ENCODE results near the gene UST. TPM values are rescaled to one million over a fixed set of nuclear protein-coding genes. Genes with fewer than 3 reads are reported as not detected.

Gene UST
- total RNA-seq, 2 experiments from 2014 or later = 1.9 to 3.7 TPM

GRCh38 chr6:148758492-148758891 lies 11.7 kb downstream of the UST start:
- Histone ChIP-seq H3K27ac (ENCODE audit: low read depth in 1 of 2, low read length in 2 of 2) (no peak overlapping the region), H3K36me3 (ENCODE audit: insufficient read depth, low read length) (no peaks in the 10 kb centered on the region), H3K9me3 (ENCODE audit: control insufficient read depth in 1 of 2, insufficient read depth in 1 of 2, low read length in 2 of 2) (no peaks in the 10 kb centered on the region), H3K4me3 (ENCODE audit: low read length) (no peak overlapping the region), H3K4me1 (ENCODE audit: insufficient read depth, low read length) (peaks cover 41% of the 10 kb centered on the region), H3K27me3 (ENCODE audit: control insufficient read depth in 1 of 2, insufficient read depth in 2 of 2, low read length in 2 of 2) (no peaks in the 10 kb centered on the region)
- TF ChIP-seq CTCF (IDR thresholded peaks at IDR 0.05) = no peak
- peak; percentile 19 for ATAC-seq (ENCODE audit: poor library complexity)
- CTCF ChIA-PET = interaction anchor here (1.0 kb wide), 1 partner anchor 10 kb away, joined by 4 read pairs; no protein-coding TSS in a partner anchor
- Mint-ChIP-seq H3K4me3 (peak overlapping the region; percentile 72), H3K36me3 (ENCODE audit: low read depth) (no peaks in the 10 kb centered on the region), H3K9me3 (no peaks in the 10 kb centered on the region), H3K27ac (peak overlapping the region; percentile 80), H3K4me1 (ENCODE audit: low read depth) (peaks cover 57% of the 10 kb centered on the region), H3K27me3 (peaks cover 3% of the 10 kb centered on the region)
- intact Hi-C loops (cut with DNase I, micrococcal nuclease) = no loop called here
- POLR2A ChIA-PET = interaction anchor here (1.4 to 4.9 kb wide), 3 partner anchors 9 to 12 kb away, joined by 4 to 34 read pairs (median 12); partner anchors contain the start of gene UST
- peak in 5 of 14 experiments; percentile 7 to 77 (median 73) for DNase-seq

GRCh38 chr6:148760258-148760534 lies 13.4 kb downstream of the UST start:
- ATAC-seq (ENCODE audit: poor library complexity) (peak; percentile 3), DNase-seq (peak in 2 of 14 experiments; percentile 26 to 50)
- TF ChIP-seq CTCF (IDR thresholded peaks at IDR 0.05) = no peak
- H3K4me3 ChIP-seq (ENCODE audit: low read length) = peak overlapping the region; percentile 51
- Mint-ChIP-seq H3K4me1 (ENCODE audit: low read depth) (peaks cover 61% of the 10 kb centered on the region), H3K4me3 (peak overlapping the region; percentile 63), H3K9me3 (no peaks in the 10 kb centered on the region), H3K27me3 (no peaks in the 10 kb centered on the region), H3K27ac (peak overlapping the region; percentile 84), H3K36me3 (ENCODE audit: low read depth) (no peaks in the 10 kb centered on the region)
- H3K27ac ChIP-seq (ENCODE audit: low read depth in 1 of 2, low read length in 2 of 2) = peak overlapping the region; percentile 55 to 95
- ChIA-PET POLR2A (interaction anchor here (0.5 to 4.9 kb wide), 6 partner anchors 10 to 724 kb away, joined by 3 to 34 read pairs (median 4); partner anchors contain the start of genes UST and ZC3H12D), CTCF (no interaction called here)
- intact Hi-C loops (cut with DNase I, micrococcal nuclease) = loop anchor here in 1 of 2 experiments (2.0 to 5.0 kb wide), 2 partner anchors 13 to 72 kb away; partner anchors contain the start of gene UST
- H3K9me3 ChIP-seq (ENCODE audit: control insufficient read depth in 1 of 2, insufficient read depth in 1 of 2, low read length in 2 of 2) = no peaks in the 10 kb centered on the region
- no peaks in the 10 kb centered on the region for H3K27me3 ChIP-seq (ENCODE audit: control insufficient read depth in 1 of 2, insufficient read depth in 2 of 2, low read length in 2 of 2)
- H3K4me1 ChIP-seq (ENCODE audit: insufficient read depth, low read length) = peaks cover 41% of the 10 kb centered on the region
- H3K36me3 ChIP-seq (ENCODE audit: insufficient read depth, low read length) = no peaks in the 10 kb centered on the region

GRCh38 chr6:148760568-148761526 lies 14.0 kb downstream of the UST start:
- Histone ChIP-seq H3K9me3 (ENCODE audit: control insufficient read depth in 1 of 2, insufficient read depth in 1 of 2, low read length in 2 of 2) (no peaks in the 10 kb centered on the region), H3K4me1 (ENCODE audit: insufficient read depth, low read length) (peaks cover 41% of the 10 kb centered on the region), H3K36me3 (ENCODE audit: insufficient read depth, low read length) (no peaks in the 10 kb centered on the region), H3K27ac (ENCODE audit: low read depth in 1 of 2, low read length in 2 of 2) (peak overlapping the region; percentile 78 to 95), H3K27me3 (ENCODE audit: control insufficient read depth in 1 of 2, insufficient read depth in 2 of 2, low read length in 2 of 2) (no peaks in the 10 kb centered on the region), H3K4me3 (ENCODE audit: low read length) (peak overlapping the region; percentile 51)
- no peak for TF ChIP-seq CTCF (IDR thresholded peaks at IDR 0.05)
- intact Hi-C loops (cut with DNase I, micrococcal nuclease) = loop anchor here in 1 of 2 experiments (2.0 to 5.0 kb wide), 2 partner anchors 14 to 71 kb away; partner anchors contain the start of gene UST
- ChIA-PET CTCF (interaction anchor here (1.8 kb wide), 1 partner anchor 13 kb away, joined by 5 read pairs; no protein-coding TSS in a partner anchor), POLR2A (interaction anchor here (0.5 to 4.9 kb wide), 9 partner anchors 9 to 958 kb away, joined by 3 to 34 read pairs (median 4); partner anchors contain the start of genes UST and ZC3H12D)
- DNase-seq (peak in 12 of 14 experiments; percentile 11 to 77 (median 36)), ATAC-seq (ENCODE audit: poor library complexity) (peak; percentile 62)
- H3K9me3 Mint-ChIP-seq = no peaks in the 10 kb centered on the region
- H3K27ac Mint-ChIP-seq = peak overlapping the region; percentile 84
- H3K36me3 Mint-ChIP-seq (ENCODE audit: low read depth) = no peaks in the 10 kb centered on the region
- peak overlapping the region; percentile 63 for H3K4me3 Mint-ChIP-seq
- H3K27me3 Mint-ChIP-seq = no peaks in the 10 kb centered on the region
- peaks cover 64% of the 10 kb centered on the region for H3K4me1 Mint-ChIP-seq (ENCODE audit: low read depth)

Measured in CD4-positive, alpha-beta T cell (primary cell).